Neural crest cell (in vitro differentiated cells): ENCODE measurements around the gene DDX39A. TPM values are rescaled to one million over a fixed set of nuclear protein-coding genes. Genes with fewer than 3 reads are reported as not detected.
"Not testable (repeated sequence)": the region's sequence is repeated elsewhere in the genome, so short reads cannot be mapped to it uniquely, and the experiment has no call there.

Experiments used
- DNase-seq: peaks from one replicate; pipeline ENCODE4 v3.0.0; 2021; ENCODE audit warnings: low read depth, mixed read lengths, low spot score
- H3K27ac Mint-ChIP-seq: one replicate; pipeline ENCODE4 v1.8.0; 2021; ENCODE audit warnings: mild to moderate bottlenecking, mixed read lengths; ENCODE audit not compliant: unreplicated experiment
- H3K27me3 Mint-ChIP-seq: 2 replicates; pipeline ENCODE4 v1.8.0; 2021; ENCODE audit warnings: low read depth, mild to moderate bottlenecking, mixed read lengths
- H3K36me3 Mint-ChIP-seq: 2 replicates; pipeline ENCODE4 v1.8.0; 2021; ENCODE audit warnings: low read depth, mild to moderate bottlenecking, mixed read lengths
- H3K4me1 Mint-ChIP-seq: 2 replicates; pipeline ENCODE4 v1.8.0; 2021; ENCODE audit warnings: mixed read lengths
- H3K4me3 Mint-ChIP-seq: one replicate; pipeline ENCODE4 v1.8.0; 2021; ENCODE audit warnings: mild to moderate bottlenecking, mixed read lengths
- H3K9me3 Mint-ChIP-seq: 2 replicates; pipeline ENCODE4 v1.8.0; 2021; ENCODE audit warnings: mixed read lengths
- total RNA-seq: library from RNA; stranded (reverse); gene quantifications from 2 replicates; pipeline ENCODE4 v1.2.1, GENCODE V29; 2021
- TF ChIP-seq, protein P1 (sequence below): fragments of 200-600 bp; sonication (generic); conservative IDR thresholded peaks from 2 replicates; pipeline ENCODE4 v1.5.0; 2021; ENCODE audit warnings: antibody characterized with exemption, mild to moderate bottlenecking

The DDX39A gene
- total RNA-seq, 1 donor from 2014 or later = 132 TPM

DNA sequence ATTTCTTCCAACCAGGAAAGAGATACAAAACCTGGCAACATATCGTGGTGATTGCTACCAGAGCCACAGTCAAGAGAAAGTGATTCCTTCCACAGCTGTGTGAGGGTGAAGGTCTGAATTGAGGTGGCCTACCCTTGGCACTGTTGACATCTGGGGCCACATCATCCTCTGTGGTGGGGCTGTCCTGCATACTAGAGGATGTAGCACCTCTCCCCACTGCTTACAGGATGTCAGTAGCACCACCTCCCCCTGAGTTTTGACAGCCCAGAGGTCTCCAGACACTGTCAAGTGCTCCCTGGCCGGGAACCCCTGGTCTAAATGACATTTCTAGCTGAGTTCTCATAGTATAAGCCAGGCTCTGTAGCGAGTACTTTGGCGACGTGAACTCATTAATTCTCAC lies 40.6 kb upstream of the DDX39A start:
- Mint-ChIP-seq H3K27ac (no peak overlapping the region), H3K27me3 (no peaks in the 10 kb centered on the region), H3K4me1 (no peaks in the 10 kb centered on the region), H3K4me3 (no peak overlapping the region), H3K36me3 (peaks cover 3% of the 10 kb centered on the region), H3K9me3 (no peaks in the 10 kb centered on the region)
- TF ChIP-seq, protein P1, sequence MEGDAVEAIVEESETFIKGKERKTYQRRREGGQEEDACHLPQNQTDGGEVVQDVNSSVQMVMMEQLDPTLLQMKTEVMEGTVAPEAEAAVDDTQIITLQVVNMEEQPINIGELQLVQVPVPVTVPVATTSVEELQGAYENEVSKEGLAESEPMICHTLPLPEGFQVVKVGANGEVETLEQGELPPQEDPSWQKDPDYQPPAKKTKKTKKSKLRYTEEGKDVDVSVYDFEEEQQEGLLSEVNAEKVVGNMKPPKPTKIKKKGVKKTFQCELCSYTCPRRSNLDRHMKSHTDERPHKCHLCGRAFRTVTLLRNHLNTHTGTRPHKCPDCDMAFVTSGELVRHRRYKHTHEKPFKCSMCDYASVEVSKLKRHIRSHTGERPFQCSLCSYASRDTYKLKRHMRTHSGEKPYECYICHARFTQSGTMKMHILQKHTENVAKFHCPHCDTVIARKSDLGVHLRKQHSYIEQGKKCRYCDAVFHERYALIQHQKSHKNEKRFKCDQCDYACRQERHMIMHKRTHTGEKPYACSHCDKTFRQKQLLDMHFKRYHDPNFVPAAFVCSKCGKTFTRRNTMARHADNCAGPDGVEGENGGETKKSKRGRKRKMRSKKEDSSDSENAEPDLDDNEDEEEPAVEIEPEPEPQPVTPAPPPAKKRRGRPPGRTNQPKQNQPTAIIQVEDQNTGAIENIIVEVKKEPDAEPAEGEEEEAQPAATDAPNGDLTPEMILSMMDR = no peak
- DNase-seq = no peak

DNA sequence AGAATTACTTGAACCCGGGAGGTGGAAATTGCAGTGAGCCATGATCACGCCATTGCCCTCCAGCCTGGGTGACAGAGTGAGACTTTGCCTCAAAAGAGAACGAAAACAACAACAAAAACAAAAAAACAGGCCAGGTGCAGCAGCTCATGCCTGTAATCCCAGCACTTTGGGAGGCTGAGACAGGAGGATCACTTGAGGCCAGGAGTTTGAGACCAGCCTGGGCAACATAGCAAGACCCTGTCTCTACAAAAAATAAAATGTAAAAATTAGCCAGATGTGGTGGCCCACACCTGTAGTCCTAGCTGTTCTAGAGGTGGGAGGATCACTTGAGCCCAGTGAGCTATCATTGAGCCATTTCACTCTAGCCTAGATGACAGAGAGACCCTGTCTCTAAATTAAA lies 33.2 kb upstream of the DDX39A start:
- not testable (repeated sequence) for H3K4me1 Mint-ChIP-seq, H3K27ac Mint-ChIP-seq, H3K4me3 Mint-ChIP-seq, DNase-seq, H3K27me3 Mint-ChIP-seq, H3K9me3 Mint-ChIP-seq
- H3K36me3 Mint-ChIP-seq = peaks cover 18% of the 10 kb centered on the region

DNA sequence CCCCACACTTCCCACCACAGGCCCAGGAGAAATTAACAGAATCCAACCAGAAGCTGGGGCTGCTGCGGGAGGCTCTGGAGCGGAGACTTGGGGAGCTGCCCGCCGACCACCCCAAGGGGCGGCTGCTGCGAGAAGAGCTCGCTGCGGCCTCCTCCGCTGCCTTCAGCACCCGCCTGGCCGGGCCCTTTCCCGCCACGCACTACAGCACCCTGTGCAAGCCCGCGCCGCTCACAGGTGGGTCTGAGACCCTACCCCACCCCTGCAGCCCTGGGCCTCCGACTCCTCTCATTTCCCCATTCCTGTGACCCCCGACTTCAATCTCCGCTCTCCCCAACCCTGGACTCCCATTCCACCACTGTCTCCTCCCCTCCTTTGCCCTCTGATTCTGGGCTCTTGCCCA lies 31.7 kb upstream of the DDX39A start:
- Mint-ChIP-seq H3K36me3 (peaks cover 22% of the 10 kb centered on the region), H3K27me3 (no peaks in the 10 kb centered on the region), H3K4me3 (no peak overlapping the region), H3K4me1 (no peaks in the 10 kb centered on the region), H3K9me3 (peaks cover 4% of the 10 kb centered on the region), H3K27ac (no peak overlapping the region)
- DNase-seq = no peak
- TF ChIP-seq, protein P1 = no peak

DNA sequence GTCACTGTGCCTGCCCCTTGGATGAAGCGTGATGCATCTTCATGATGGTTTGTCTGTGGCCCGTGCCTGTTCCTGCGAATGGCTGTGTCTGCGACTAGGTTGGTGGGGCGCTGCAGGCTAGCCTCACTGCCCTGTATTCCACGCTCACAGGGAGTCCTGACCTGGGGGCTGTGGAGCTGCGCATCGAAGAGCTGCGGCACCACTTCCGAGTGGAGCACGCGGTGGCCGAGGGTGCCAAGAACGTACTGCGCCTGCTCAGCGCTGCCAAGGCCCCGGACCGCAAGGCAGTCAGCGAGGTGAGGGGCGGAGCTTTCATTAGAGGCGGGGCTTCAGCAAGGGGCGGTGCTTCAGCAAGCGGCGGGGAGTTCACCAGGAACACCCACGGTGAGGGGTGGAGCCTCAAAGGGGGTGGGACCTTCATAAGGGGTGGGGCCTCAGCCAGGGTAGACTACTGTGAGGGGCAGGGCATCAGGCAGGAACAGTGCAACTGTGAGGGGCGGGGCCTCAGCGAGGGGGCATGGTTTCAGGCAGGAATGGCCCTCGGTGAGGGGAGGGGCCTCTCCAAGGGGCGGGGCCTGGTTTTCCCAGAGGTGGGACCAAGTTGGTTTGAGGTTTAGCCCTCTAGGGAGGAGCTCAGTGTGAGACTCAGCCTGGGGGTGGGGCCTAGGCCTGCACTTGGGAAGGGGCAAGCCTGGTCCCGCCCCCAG lies 31.2 kb upstream of the DDX39A start:
- no peak overlapping the region for H3K4me3 Mint-ChIP-seq
- no peaks in the 10 kb centered on the region for H3K27me3 Mint-ChIP-seq
- no peak overlapping the region for H3K27ac Mint-ChIP-seq
- peaks cover 4% of the 10 kb centered on the region for H3K9me3 Mint-ChIP-seq
- TF ChIP-seq, protein P1 = no peak
- peaks cover 22% of the 10 kb centered on the region for H3K36me3 Mint-ChIP-seq
- no peak for DNase-seq
- H3K4me1 Mint-ChIP-seq = no peaks in the 10 kb centered on the region

DNA sequence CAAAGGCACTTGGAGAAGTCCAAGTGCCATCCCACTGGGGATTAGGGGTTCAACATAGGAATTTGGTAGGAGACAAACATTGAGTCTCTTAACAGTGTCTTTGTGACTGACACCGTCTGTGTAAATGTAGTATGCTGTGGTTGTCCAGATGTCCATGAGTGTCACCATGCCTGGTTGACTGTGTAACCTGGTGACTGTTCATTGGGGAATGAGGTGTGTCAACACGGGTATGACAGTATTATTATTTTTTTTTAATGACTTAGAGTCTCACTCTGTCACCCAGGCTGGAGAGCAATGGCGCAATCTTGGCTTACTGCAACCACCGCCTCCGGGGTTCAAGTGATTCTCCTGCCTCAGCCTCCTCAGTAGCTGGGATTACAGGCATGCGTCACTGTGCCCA lies 30.2 kb upstream of the DDX39A start:
- DNase-seq = no peak
- Mint-ChIP-seq H3K36me3 (peaks cover 28% of the 10 kb centered on the region), H3K4me1 (no peaks in the 10 kb centered on the region), H3K27ac (no peak overlapping the region), H3K27me3 (no peaks in the 10 kb centered on the region), H3K4me3 (no peak overlapping the region), H3K9me3 (peaks cover 4% of the 10 kb centered on the region)
- TF ChIP-seq, protein P1 = no peak

DNA sequence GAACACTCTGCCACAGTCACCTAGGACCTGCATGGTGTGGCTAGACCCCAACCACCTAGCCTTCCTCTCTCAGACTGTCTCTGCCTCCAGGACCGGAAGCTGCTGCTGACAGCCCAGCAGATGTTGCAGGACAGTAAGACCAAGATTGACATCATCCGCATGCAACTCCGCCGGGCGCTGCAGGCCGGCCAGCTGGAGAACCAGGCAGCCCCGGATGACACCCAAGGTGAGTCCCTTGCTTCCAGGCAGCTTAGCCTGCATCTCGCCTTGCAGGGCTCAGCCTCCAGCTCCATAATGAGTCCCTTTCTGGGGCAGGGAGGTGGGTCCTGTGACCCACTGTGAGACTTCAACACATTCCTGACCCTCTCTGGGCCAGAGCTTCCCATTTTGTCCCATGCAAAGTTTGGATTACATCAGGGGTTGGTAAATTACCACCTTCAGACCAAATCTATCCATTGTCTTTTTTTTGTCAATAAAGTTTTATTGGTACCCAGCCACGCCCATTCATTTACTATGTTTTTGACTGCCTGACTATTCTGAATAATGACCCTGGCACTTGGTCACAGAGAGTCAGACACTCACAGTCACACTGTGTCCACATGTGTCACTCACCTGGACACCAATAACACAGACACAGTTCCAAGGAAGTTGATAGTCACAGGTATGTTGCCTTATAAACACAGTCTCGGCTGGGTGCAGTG lies 27.3 kb upstream of the DDX39A start:
- DNase-seq = no peak
- TF ChIP-seq, protein P1 = no peak
- no peaks in the 10 kb centered on the region for H3K4me1 Mint-ChIP-seq
- H3K27me3 Mint-ChIP-seq = no peaks in the 10 kb centered on the region
- H3K4me3 Mint-ChIP-seq = no peak overlapping the region
- H3K36me3 Mint-ChIP-seq = peaks cover 38% of the 10 kb centered on the region
- peaks cover 4% of the 10 kb centered on the region for H3K9me3 Mint-ChIP-seq
- no peak overlapping the region for H3K27ac Mint-ChIP-seq
